Tibial artery (tissue), 4 donors: Measurements from ENCODE around the gene TBC1D9B.

Source experiments
- DNase-seq, 2 donors: peaks; one replicate each; pipeline ENCODE4 v3.0.0-alpha.2; 2019
- H3K27ac ChIP-seq, 2 donors: fragments of 200-600 bp; sonication (generic) in 1 of 2; 1 replicate in 1 of 2; 2 replicates in 1 of 2; pipeline ENCODE4 v1.5.1; 2018 to 2019; ENCODE audit warnings: mild to moderate bottlenecking in 1 of 2
- H3K27me3 ChIP-seq, 2 donors: fragments of 200-600 bp; sonication (generic) in 1 of 2; one replicate each; pipeline versions ENCODE4 v1.5.1 to v1.6.0; 2016 to 2019
- H3K36me3 ChIP-seq, 3 donors: fragments of 200-600 bp; sonication (generic) in 2 of 3; one replicate each; pipeline ENCODE4 v1.5.1; 2016 to 2019; ENCODE audit warnings: mild to moderate bottlenecking in 2 of 3
- H3K4me1 ChIP-seq, 4 donors: fragments of 200-600 bp; sonication (generic) in 2 of 4; 1 replicate in 3 of 4; 2 replicates in 1 of 4; pipeline ENCODE4 v1.5.1; 2016 to 2019
- H3K4me3 ChIP-seq, 2 donors: fragments of 200-600 bp; sonication (generic) in 1 of 2; 1 replicate in 1 of 2; 2 replicates in 1 of 2; pipeline ENCODE4 v1.5.1; 2018 to 2019; ENCODE audit warnings: mild to moderate bottlenecking in 2 of 2
- H3K9me3 ChIP-seq, 3 donors: fragments of 200-600 bp; sonication (generic) in 1 of 3; one replicate each; pipeline ENCODE4 v1.5.1; 2016 to 2019
- CTCF ChIP-seq, 2 experiments: fragments of 200-600 bp in 1 of 2; fragments of 450-650 bp in 1 of 2; IDR thresholded peaks; one replicate each; pipeline ENCODE4 v1.5.1; 2017 to 2019; ENCODE audit warnings: antibody characterized with exemption in 2 of 2, mild to moderate bottlenecking in 1 of 2, moderate library complexity in 1 of 2
- intact Hi-C: fragments of 100-400 bp; cut with DNase I; formaldehyde crosslinking; loops from one replicate; pipeline ENCODE4 v1.15.0; 2023; ENCODE audit warnings: low total_unique reads

TBC1D9B gene

DNA sequence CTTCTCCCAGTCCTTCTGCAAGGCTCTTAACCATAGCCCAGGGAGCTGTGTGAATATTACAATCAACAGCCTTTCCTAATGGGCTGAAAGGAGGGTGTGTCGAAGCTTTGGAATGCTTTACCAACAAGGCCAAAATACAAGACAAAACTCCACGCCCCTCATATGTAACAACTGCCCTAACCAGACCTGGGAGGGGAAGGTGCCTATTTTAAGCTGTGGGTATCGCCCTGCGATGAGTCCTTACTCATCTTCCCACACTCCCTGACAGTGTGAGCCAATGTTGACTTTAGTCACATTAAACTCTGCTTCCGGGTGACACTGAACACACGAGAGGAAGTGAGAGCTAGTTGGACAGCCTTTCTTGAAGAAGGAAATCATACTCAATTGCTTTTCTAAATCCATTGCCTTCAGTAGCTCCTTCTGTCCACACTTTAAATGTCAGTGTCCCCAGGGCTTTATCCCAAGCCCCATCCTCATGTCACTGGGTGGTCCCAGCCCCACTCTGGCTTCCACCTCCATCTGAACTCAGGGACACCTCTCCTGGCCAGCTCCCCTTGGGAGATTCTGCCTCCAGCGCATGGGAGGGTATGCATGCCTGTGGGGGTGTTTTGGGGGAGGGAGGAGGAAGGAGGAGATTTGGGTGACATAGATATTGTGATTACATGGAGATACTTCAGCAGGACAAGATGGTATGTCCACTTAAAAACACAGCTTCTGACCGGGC lies 6.5 kb upstream of the TBC1D9B start:
- Histone ChIP-seq H3K4me1 (peaks cover 0 to 7% (median 0%) of the 10 kb centered on the region in 4 donors), H3K36me3 (no peaks in the 10 kb centered on the region), H3K4me3 (no peak overlapping the region), H3K9me3 (no peaks in the 10 kb centered on the region), H3K27ac (no peak overlapping the region), H3K27me3 (no peaks in the 10 kb centered on the region)
- intact Hi-C loops: no loop called here
- TF ChIP-seq CTCF (IDR thresholded peaks at IDR 0.05): no peak
- DNase-seq: no peak

DNA sequence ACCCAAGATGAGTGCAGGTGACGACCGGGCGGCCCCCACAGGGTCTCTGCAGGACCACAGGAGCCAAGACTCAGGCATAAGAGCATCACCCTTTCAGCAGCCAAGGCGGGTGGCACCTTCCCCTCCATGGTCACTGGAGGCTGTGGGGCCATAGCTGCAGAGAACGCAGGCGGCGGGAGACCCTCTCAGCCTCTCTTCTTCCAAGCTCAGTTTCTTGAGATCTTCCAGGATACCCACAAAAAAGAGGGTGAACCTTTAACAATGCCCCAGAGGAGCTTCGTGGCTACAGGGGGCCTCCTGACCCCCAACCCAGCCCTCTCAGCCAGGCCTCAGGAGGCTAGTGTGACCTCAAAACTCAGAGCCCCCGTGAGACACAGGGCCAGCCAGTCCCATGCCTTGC lies 5.8 kb upstream of the TBC1D9B start:
- peaks cover 0 to 11% (median 3%) of the 10 kb centered on the region in 4 donors for H3K4me1 ChIP-seq
- H3K4me3 ChIP-seq: no peak overlapping the region
- H3K9me3 ChIP-seq: no peaks in the 10 kb centered on the region
- H3K27me3 ChIP-seq: no peaks in the 10 kb centered on the region
- intact Hi-C loops: no loop called here
- H3K27ac ChIP-seq: no peak overlapping the region
- no peak for DNase-seq
- TF ChIP-seq CTCF (IDR thresholded peaks at IDR 0.05): no peak
- H3K36me3 ChIP-seq: no peaks in the 10 kb centered on the region

DNA sequence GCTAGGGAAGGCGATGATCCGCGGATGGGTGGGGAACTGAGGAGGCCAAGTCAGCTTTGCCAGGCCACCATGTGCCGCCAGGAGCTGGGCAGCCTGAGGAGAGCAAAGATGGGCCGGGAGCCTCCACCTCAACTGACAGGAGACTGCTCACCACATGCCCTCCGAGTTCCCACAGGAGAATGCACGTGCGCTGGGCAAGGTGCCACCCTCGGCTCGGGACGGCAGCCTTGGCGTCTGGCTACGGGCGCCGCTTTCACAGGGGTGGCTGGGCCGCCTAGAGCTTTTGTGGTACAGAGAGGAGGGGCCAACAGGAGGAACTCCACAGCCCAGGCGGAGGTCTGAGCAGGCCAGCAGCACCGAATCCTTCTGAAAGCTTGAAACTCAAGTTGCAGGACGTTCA lies 5.3 kb upstream of the TBC1D9B start:
- Histone ChIP-seq H3K27ac (no peak overlapping the region), H3K27me3 (no peaks in the 10 kb centered on the region), H3K4me3 (no peak overlapping the region), H3K4me1 (peaks cover 0 to 16% (median 8%) of the 10 kb centered on the region in 4 donors), H3K9me3 (no peaks in the 10 kb centered on the region), H3K36me3 (no peaks in the 10 kb centered on the region)
- DNase-seq: no peak
- intact Hi-C loops: no loop called here
- TF ChIP-seq CTCF (IDR thresholded peaks at IDR 0.05): no peak

DNA sequence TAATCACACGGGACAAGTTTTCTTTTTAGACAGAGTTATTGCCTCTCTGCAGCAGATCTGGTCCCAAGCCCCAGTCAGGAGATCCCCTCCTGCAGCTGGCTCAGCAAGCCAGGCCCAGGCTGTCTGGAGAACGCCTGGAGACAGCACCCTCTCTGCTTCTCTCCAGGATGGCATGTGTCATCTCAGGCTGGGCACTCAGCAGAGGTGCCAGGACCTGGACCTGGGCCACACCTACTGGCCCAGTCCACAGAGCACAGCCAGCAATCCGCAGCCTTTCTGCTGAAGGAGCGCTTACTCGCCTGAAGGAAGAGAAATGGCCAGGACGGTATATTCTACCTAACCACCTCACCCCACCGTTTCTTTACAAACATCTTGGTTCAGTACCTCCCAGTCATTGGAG lies 4.7 kb upstream of the TBC1D9B start:
- no peak for DNase-seq
- no peaks in the 10 kb centered on the region for H3K27me3 ChIP-seq
- no peak overlapping the region for H3K27ac ChIP-seq

GRCh38 chr5:179909224-179909623 lies 1.5 kb upstream of the TBC1D9B start:
- no peaks in the 10 kb centered on the region for H3K27me3 ChIP-seq
- H3K4me3 ChIP-seq: no peak overlapping the region
- no peak for DNase-seq
- no peaks in the 10 kb centered on the region for H3K9me3 ChIP-seq
- TF ChIP-seq CTCF (IDR thresholded peaks at IDR 0.05): no peak
- no peak overlapping the region for H3K27ac ChIP-seq
- intact Hi-C loops: loop anchor here (5.0 kb wide), 2 partner anchors 102 to 163 kb away; partner anchors contain the start of genes MGAT4B and RNF130
- H3K4me1 ChIP-seq: peaks cover 0 to 28% (median 18%) of the 10 kb centered on the region in 4 donors
- H3K36me3 ChIP-seq: peaks cover 0 to 8% (median 6%) of the 10 kb centered on the region in 3 donors

More for the DNA sequence above, 4.7 kb upstream of the TBC1D9B start:
- no peaks in the 10 kb centered on the region for H3K36me3 ChIP-seq
- H3K4me3 ChIP-seq: no peak overlapping the region
- no peak for TF ChIP-seq CTCF (IDR thresholded peaks at IDR 0.05)
- peaks cover 0 to 17% (median 8%) of the 10 kb centered on the region in 4 donors for H3K4me1 ChIP-seq
- no peaks in the 10 kb centered on the region for H3K9me3 ChIP-seq
- intact Hi-C loops: no loop called here
